Endometrium (tissue), 2 donors: ENCODE data around the gene PGAP6.
"Not testable (repeated sequence)": the region's sequence is repeated elsewhere in the genome, so short reads cannot be mapped to it uniquely, and the experiment has no call there.

Source experiments
- FAIRE-seq: peaks from 2 replicates; lab custom pipeline; 2012; peaks lifted over from hg19 to GRCh38; lab: Jason Lieb, UNC
- donor health status: control.
- donor health status: control.

The PGAP6 gene

DNA sequence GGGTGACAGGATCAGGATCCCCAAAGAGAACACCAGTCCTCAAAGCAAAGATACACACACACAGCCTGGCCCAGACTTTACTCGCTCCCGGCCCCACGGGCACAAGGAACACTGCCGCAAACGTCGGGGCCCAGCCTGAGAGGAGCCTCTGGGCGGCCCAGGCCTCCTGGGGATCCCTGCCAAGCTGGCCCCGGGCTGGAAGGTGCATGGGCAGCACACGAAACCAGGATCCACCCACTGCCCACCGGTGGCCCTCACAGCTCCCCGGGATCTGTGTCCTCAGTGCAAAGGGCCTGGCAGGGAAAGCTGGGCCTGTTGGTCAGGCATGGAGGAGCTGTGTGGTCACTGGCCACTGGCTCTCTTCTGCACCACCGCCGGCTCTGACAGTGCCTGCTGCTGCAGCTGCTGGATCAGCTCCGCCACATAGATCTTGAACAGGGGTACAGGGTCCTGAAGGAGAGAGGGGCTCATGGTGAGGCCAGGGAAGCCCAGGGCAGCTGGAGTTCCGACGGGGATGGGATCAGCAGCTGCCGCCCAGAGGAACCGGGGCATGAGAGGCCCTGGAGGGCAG, 14.4 kb downstream of the PGAP6 start:
- no peak for FAIRE-seq

- FAIRE-seq = no peak
Measured at GRCh38 chr16:366476-366875, 15.3 kb downstream of the PGAP6 start.

DNA sequence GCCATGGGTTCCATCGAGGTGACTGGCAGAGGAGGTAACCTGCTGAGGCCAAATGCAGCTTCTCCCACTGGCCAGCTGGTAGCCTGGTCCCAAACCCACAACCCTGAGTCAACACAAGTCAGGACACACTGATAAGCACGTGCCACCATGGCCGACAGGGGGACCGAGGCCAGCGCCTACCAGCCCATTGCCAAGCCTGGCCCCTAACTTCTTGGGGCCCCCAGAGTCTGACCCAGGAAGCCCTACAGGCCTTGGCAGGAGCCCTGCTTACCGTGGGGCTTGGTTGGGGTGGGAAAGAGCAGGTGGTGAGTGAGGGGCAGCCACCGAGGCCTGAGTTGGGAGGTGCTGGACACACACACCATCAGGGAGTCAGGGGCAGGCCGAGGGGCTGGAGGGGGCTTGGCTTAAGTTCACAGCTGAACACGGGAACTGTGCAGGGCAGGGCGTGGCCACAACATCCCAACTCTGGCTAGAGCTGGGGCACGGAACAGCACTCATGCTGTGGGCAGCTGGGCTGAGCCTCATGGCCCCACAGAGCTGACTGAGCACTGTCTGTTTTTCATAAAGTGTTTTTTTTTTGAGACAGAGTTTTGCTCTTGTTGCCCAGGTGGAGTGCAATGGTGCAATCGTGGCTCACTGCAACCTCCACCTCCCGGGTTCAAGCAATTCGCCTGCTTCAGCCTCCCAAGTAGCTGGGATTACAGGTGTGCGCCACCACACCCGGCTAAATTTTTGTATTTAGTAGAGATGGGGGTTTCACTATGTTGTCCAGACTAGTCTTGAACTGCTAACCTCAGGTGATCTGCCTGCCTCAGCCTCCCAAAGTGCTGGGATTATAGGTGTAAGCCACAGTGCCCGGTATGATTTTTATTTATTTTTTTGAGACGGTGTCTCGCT, 16.9 kb downstream of the PGAP6 start:
- FAIRE-seq = no peak

DNA sequence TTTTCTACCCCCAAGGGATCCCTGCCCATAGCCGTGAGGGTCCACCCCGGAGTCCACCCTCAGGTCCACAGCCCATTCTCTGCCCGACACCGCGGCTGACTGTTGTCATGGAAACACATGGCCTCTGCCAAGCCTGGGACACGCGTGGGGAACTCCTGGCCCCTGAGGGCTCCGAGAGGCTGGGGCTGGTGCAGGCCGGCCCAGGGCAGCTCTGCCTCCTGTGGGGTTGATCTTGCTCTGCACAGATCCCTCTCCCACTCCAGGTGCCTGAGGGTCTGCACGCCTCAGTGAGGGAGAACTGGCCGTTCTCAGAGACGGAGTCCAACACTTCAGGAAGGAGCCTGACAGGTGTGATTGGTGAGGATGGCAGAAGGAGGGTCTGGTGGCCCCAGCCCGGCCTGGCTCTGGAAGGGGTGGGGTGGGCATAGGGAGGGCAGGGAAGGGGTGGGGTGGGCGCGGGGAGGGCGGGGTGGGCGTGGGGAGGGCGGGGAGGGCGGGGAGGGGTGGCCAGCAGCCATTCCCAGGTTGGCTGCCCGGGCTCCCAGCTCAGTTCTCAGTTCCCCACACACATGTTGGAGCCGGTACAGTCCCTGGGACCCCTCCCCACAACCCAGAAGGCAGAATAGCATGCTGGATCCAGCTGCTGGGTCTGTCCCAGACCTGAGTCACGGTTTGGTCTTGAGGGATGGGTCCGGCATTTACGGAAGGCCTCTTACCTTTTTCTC, 17.9 kb downstream of the PGAP6 start:
- FAIRE-seq = no peak

DNA sequence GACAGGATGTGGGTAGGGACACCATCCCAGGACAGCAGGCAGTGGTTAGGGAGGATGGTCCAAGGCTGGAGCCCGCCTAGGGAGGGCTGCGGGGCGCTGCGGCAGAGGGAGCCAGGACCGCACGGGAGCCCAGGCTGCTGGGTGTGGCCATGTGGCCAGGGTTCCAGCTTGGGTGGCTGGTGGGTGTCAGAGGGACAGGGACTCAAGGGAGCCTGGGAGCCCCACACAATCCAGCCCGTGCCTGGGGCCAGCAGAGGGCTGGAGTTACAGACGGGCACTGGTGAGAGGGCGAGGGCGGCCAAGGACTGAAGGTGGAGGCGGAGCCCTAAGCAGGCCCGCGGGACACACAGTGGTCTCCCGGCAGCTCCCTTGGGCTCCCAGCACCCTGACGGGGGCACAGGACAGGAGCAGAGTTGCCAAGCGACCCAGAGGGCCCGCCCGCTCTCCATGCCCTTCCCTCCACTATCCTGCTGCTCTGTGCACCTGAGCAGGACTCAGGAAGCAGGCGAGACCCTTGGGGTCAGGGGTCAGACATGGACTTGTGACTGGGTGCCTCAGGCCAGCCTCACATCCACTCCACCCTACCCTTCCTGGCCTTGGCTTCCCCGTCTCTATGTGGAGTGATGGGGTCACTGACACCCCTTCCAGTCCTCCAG, 18.5 kb downstream of the PGAP6 start:
- FAIRE-seq = no peak

- FAIRE-seq = not testable (repeated sequence)
Measured at GRCh38 chr16:362702-362999, 19.1 kb downstream of the PGAP6 start.

- FAIRE-seq = no peak
Measured at GRCh38 chr16:361872-362701, 19.7 kb downstream of the PGAP6 start.

DNA sequence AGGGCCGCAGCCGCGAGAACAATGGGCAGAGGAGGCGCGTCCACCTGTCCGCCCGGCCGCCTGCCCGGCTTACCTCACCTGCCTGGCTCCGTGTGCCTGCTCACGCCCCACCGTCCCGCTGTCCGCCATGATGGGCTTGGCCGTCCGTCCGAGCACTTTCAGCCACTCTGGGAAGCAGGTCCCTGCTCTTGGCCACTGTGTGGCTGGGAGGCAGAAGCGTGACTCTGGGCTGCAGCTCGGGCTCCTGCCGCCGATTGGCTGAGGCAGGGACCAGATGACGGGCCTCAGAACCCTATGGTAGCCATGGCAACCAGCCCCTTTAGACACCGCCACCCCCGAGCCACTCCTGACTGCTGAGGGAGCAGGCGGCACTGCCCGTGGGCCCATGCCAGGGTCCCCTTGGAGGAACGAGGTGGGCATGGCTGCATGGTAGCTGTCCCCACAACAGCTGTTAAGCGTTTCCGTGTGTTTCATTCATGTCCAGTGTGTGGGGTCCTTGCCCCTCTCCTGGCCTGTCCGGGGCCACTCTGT, 20.4 kb downstream of the PGAP6 start:
- FAIRE-seq = no peak

DNA sequence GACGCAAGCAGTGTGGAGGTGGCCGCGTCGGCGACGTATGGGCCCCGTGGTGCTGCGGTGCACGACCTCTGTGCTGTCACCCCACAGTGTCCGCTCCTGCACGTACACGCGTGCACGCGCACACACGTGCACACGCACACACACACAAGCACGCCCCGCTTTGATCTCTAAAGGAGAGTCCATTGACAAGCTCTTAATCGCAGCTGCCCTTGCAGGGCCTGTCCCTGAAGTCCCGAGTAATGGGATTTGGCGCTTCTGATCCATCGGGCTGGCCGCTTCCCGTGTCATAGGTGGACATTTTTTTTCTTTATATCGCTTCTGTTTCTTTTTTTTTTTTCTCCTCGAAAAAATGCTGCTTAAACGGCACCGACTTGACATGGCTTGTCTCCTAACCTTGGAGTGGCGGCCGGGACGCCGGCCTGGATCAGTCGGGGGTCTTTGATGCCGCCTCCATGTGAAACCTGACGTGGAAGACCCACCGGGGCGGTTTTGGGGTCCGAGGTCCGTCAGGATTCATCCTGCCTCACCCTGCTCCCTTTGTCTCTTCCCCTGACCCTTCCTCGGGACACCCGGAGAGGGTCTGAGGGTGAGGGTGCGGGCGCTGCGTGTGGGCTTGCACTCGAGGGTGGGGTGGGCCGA, 21.0 kb downstream of the PGAP6 start:
- no peak for FAIRE-seq

GRCh38 chr16:359871-360697, 21.7 kb downstream of the PGAP6 start:
- FAIRE-seq = no peak

DNA sequence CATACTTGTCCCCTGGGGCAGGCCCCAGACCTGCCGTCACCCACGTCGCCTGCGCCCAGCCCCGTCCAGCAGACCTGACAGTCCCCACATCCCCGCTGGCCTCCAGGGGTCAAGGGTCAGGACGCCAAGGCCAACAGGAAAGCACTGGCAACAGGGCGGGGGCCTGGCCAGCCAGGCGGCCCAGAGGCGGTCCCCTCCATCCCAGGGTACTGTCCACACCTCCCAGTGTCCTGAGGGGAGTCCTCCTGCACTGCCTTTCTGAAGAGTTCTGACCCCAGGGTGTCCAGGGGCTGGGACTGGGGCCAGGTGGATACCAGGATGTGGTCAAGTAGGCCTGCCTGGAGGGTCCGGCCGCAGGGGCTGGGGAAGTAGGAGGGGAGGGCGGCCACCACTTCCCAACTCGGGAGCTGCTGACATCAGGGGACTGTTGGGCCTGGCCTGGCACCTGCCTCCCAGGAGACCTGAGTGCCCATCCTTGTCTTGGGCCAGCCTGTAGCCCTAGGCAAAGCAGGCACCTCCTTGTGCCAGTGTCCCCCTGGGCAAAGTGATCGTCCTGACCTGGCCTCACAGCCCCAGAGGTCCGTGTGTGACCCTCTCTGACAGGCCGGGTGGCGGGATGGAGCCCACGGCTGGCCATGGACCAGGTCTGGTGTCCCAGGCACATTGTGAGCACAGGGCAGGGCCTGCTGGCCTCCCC, 22.6 kb downstream of the PGAP6 start:
- FAIRE-seq = no peak

DNA sequence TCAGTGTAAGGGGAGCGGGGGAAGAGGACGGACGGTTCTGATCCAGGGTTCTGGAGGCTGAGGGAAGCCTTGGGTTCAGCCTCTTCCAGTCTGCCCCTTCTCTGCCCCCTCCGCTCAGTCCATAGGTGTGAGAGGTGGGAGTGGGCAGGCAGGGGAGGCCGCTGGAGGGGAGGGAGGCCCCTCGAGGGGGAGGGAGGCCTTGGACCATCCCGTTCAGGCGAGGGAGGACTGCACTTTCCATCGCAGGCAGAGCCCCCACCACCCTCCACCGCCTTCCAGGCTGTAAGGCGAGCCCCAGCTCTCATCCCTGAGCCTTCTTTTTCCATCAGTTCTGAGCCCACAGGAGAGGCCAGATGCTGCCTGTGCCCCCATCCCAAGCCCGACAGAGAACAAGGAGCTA, 25.0 kb downstream of the PGAP6 start:
- FAIRE-seq = no peak

- no peak for FAIRE-seq
Measured at GRCh38 chr16:354971-355461, 26.8 kb downstream of the PGAP6 start.

DNA sequence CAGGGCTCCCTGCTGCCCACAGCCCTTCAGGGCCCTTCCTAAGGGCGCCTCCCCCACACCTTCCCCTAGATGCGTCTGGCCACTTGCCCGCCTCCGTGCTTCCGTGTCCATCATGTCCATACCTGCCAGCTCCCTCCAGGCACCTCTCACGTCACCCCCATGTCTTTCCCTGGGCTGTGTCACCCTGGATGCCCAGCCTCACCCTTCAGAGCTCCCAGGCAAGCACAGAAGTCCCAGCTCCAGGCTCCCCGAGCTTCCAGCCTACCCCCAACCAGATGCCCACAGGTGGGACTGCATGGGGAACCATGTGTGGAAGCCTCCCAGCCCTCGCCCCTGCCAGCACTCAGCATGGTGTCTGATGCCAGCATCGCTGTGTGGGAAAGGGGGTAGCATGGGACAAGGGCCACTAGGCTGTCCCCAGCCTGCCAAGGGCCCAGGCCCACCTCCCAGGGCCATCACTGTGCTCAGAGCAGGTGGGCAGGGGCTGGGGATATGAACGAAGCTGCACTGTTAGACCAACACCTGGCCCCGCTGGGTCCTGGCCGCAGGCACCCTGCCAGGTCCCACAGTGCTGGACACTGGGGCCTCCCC, 27.4 kb downstream of the PGAP6 start:
- FAIRE-seq = no peak

- no peak for FAIRE-seq
Measured at GRCh38 chr16:353404-354290, 28.1 kb downstream of the PGAP6 start.

DNA sequence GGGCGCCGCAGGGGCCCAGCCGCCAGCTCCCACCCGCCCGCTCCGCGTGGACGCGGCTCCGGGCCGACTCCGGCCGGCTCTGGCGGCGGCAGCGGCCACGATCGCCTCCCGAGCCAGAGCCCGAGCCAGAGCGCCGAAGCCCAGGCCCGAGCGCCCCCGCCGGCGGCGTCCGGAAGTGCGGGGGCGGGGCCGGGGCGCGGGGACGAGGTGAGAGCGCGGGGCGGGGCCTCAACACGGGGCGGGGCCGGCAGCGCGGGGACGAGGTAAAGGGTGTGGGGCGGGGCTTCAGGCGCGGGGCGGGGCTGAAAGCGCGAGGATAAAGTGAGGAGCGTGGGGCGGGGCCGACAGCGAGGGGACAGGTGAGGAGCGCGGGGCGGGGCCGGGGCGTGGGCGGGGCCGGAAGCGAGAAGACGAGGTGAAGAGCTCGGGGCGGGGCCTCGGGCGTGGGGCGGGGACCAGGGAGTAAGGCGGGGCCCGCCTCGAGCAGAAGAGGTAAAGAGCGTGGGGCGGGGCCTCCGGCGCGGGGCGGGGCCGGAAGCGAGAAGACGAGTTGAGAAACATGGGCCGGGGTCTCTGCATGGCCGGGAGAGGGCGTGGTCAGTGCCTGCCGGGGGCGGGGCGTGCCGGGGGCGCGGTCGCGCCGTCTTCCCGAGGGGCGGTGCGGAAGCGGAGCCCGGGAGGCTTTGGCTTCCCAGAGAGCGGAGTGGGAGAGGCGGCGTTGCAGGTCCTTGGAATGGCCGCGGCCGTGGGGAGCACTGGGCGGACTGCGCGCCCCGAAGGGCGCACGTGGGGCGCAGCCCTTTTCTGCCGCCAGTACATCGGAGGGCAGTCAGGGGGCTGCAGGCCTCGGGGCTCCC, 29.0 kb downstream of the PGAP6 start, which contains the start of gene AXIN1:
Gene AXIN1, minus strand, starts transcription at position 177 of the 857 bp plus-strand sequence. CDS start 5,698 bp downstream, outside the sequence.
- no peak for FAIRE-seq
